Nephron (organoid): ENCODE data around the gene MICOS13.
"Not testable (repeated sequence)": the region's sequence is repeated elsewhere in the genome, so short reads cannot be mapped to it uniquely, and the experiment has no call there.

Experiments used
- H3K27ac Mint-ChIP-seq, 3 experiments: 2 replicates each; pipeline ENCODE4 v1.8.0; 2020; ENCODE audit warnings: mixed read lengths in 3 of 3, mild to moderate bottlenecking in 2 of 3, moderate library complexity in 1 of 3
- H3K27me3 Mint-ChIP-seq: 2 replicates; pipeline ENCODE4 v1.8.0; 2021; ENCODE audit warnings: low read depth, mild to moderate bottlenecking, moderate library complexity, mixed read lengths
- H3K36me3 Mint-ChIP-seq: 2 replicates; pipeline ENCODE4 v1.8.0; 2020; ENCODE audit warnings: low read depth, mixed read lengths
- H3K4me1 Mint-ChIP-seq: 2 replicates; pipeline ENCODE4 v1.8.0; 2020; ENCODE audit warnings: mixed read lengths
- H3K4me3 Mint-ChIP-seq, 3 experiments: 2 replicates each; pipeline ENCODE4 v1.8.0; 2020; ENCODE audit warnings: mild to moderate bottlenecking in 3 of 3, mixed read lengths in 3 of 3, moderate library complexity in 2 of 3
- H3K9me3 Mint-ChIP-seq: 2 replicates; pipeline ENCODE4 v1.8.0; 2020; ENCODE audit warnings: mixed read lengths
- CTCF ChIP-seq, 3 experiments: fragments of 200-600 bp; sonication (generic); IDR thresholded peaks; one replicate each; pipeline ENCODE4 v1.5.0; 2021; ENCODE audit warnings: antibody characterized with exemption in 3 of 3; ENCODE audit not compliant: unreplicated experiment in 3 of 3

Gene MICOS13

DNA sequence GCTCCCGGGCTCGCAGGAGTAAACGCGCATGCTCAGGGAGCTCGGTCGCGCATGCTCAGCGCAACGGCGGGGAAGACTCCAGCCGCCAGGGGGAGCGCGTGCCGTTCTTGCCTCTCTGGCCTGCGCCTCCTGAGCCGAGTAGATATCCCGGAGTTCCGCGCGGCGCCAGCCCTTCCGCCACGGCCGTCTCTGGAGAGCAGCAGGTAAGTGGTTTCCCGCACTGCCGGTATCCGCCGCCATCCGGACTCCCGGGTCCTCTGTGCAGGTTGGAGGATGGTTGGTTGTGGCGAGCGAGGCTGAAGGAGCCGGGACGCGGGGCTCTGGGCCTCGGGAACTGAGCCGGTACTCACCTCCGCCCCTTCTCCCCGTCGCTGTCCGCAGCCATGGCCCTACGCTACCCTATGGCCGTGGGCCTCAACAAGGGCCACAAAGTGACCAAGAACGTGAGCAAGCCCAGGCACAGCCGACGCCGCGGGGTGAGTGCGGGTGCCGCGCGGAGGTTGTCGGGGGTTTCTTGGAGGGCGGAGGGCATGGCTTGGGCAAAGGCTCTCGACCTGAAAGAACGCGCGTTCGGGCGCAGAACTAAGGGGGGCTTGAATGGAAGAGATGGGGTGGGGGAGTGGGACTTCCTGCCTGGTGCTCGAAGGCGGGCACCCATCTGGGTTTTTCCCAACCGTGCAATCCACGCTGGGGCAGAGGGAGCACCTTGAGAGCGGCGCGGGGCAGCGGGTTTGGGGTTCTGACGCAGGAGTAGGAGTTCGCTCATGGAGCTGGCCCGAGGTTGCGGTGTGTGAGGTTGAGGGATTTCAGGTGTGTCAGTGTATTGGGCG is 10.0 kb upstream of the MICOS13 start, which contains the start of gene RPL36:
Gene RPL36 (plus strand): TSS at position 171 of the 830 bp plus-strand sequence. CDS start 213 bp downstream, at position 384.
- H3K4me3 Mint-ChIP-seq = peak within 1 kb of the TSS; percentile 99
- no peaks in the 10 kb centered on the region for H3K9me3 Mint-ChIP-seq
- peak within 1 kb of the TSS; percentile 95 to 98 (median 97) for H3K27ac Mint-ChIP-seq

DNA sequence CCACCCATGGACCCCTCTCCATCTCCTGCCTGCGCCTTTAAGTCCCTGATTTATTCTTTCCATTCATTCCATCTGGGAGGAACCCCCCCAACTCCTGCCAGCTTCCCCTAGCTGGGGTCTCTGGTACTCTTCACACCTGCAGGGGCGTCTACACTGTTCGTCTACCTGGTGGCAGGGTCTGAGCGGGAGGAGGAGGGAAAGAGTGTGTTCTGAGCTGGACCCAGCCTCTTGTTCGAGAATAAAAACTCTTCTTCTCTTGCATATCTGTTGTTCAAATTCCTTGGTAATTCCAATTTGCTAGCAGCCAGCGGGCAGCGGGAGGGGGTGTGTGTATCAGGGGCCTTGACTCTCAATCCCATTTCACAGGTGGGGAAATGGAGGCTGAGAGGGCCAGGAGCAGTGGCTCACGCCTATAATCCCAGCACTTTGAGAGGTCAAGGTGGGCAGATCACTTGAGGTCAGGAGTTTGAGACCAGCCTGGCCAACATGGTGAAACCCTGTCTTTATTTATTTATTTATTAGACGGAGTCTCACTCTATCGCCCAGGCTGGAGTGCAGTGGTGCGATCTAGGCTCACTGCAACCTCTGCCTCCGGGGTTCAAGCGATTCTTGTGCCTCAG is 8.1 kb upstream of the MICOS13 start:
- not testable (repeated sequence) for H3K36me3 Mint-ChIP-seq, H3K27ac Mint-ChIP-seq, H3K27me3 Mint-ChIP-seq, H3K9me3 Mint-ChIP-seq
- H3K4me1 Mint-ChIP-seq = peaks cover 11% of the 10 kb centered on the region
- H3K4me3 Mint-ChIP-seq = peak overlapping the region; percentile 59 to 73 (median 68)

More for the DNA sequence above, 10.0 kb upstream of the MICOS13 start, which contains the start of gene RPL36:
- Mint-ChIP-seq H3K27me3 (peaks cover 8% of the 10 kb centered on the region), H3K36me3 (peaks cover 11% of the 10 kb centered on the region), H3K4me1 (peaks cover 16% of the 10 kb centered on the region)
- TF ChIP-seq CTCF (IDR thresholded peaks at IDR 0.05; ENCODE audit: unreplicated experiment in 3 of 3) = peak; percentile 97 to 98 (median 97)

- Mint-ChIP-seq H3K27ac (no peak overlapping the region), H3K4me3 (peak overlapping the region; percentile 83 to 89 (median 86)), H3K9me3 (no peaks in the 10 kb centered on the region), H3K4me1 (peaks cover 8% of the 10 kb centered on the region), H3K36me3 (peaks cover 6% of the 10 kb centered on the region), H3K27me3 (peaks cover 8% of the 10 kb centered on the region)
- TF ChIP-seq CTCF (IDR thresholded peaks at IDR 0.05; ENCODE audit: unreplicated experiment in 3 of 3) = no peak
Measured at GRCh38 chr19:5687360-5688198, 7.3 kb upstream of the MICOS13 start.

DNA sequence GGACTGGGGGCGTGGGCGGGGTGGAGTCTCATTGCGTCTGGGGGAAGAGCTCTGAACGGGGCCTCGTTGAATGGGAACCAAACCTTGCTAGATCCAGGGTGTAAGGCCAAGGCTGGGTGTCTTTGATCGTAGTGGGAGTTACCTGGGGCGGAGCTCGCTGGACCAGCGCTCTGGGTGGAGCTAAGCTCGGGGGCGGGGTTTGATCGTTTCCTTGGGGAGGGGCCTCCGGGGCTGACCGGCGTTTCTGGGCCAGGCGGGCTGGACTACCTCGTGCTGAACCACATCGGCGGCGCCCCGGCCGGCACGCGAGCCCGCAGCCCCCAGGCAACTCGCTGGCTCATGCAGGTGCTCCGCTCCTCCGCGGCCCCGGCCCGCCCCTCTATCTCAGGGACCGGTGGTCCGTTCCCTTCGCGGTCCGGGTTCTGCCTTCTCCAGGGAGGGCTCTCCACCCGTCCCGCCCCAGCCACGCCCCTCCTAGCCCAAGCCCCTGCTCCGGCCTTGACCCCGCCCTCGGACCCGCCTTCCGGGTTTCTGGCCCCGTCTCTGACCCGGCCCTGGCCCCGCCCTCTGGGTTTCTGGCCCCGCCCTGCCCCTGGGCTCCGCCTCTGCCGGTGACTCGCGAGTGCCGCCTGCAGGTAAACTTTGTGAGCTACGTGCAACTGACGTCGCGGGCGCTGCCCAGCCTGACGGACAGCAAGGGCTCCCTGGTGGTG is 6.5 kb upstream of the MICOS13 start:
- peaks cover 3% of the 10 kb centered on the region for H3K36me3 Mint-ChIP-seq
- peaks cover 5% of the 10 kb centered on the region for H3K4me1 Mint-ChIP-seq
- TF ChIP-seq CTCF (IDR thresholded peaks at IDR 0.05; ENCODE audit: unreplicated experiment in 3 of 3) = peak; percentile 75 to 81 (median 75)
- H3K4me3 Mint-ChIP-seq = peak overlapping the region; percentile 83 to 89 (median 86)
- peaks cover 8% of the 10 kb centered on the region for H3K27me3 Mint-ChIP-seq
- H3K27ac Mint-ChIP-seq = peak overlapping the region; percentile 64 to 91 (median 88)
- no peaks in the 10 kb centered on the region for H3K9me3 Mint-ChIP-seq

DNA sequence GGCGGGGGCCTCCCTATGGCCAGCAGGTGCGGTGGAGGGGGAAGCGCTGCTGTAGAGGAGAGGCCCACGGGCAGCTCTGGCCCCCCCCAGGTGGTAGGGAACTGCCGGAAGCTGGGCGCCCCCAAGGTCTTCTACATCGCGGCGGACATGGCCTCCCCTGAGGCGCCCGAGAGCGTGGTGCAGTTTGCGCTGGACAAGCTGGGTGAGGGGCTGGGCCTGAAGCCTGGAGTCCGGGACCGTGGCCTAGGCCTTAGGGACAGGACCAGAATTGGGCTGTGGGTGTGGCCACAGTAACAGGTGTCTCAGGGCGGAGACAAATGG is 6.0 kb upstream of the MICOS13 start:
- Mint-ChIP-seq H3K36me3 (peaks cover 3% of the 10 kb centered on the region), H3K4me1 (peaks cover 10% of the 10 kb centered on the region), H3K4me3 (peak overlapping the region; percentile 83 to 89 (median 86)), H3K27ac (peak overlapping the region; percentile 64 to 91 (median 88)), H3K27me3 (peaks cover 8% of the 10 kb centered on the region), H3K9me3 (no peaks in the 10 kb centered on the region)
- TF ChIP-seq CTCF (IDR thresholded peaks at IDR 0.05; ENCODE audit: unreplicated experiment in 3 of 3) = no peak
